GM12872 (cell line): ENCODE measurements around the gene PPP1R13L.

Experiments used
- CTCF ChIP-seq: IDR thresholded peaks from 3 replicates; pipeline ENCODE4 v1.5.1; 2011; ENCODE audit warnings: low read depth, mild to moderate bottlenecking, low read length, moderate library complexity; ENCODE audit not compliant: insufficient read depth

PPP1R13L gene

GRCh38 chr19:45424191-45425058 is 19.6 kb upstream of the PPP1R13L start:
- no peak for TF ChIP-seq CTCF

GRCh38 chr19:45423589-45424190 is 18.8 kb upstream of the PPP1R13L start, which contains the start of gene ERCC1:
TSS of gene ERCC1 (minus strand) at chr19:45423917. CDS start at chr19:45423374, 543 bp downstream.
- no peak for TF ChIP-seq CTCF

GRCh38 chr19:45423033-45423588 is 18.2 kb upstream of the PPP1R13L start:
- no peak for TF ChIP-seq CTCF

- TF ChIP-seq CTCF: no peak
Observed at GRCh38 chr19:45421947-45422498, 17.2 kb upstream of the PPP1R13L start.

- no peak for TF ChIP-seq CTCF
Observed at GRCh38 chr19:45420871-45421270, 16.0 kb upstream of the PPP1R13L start.

- TF ChIP-seq CTCF: no peak
Observed at GRCh38 chr19:45420356-45420755, 15.5 kb upstream of the PPP1R13L start.

GRCh38 chr19:45419895-45420294 is 15.0 kb upstream of the PPP1R13L start:
- no peak for TF ChIP-seq CTCF
